ENCODE data around the gene CCSAP.

- no peak for TF ChIP-seq MAX (IDR thresholded peaks at IDR 0.05; ENCODE audit: low read depth)
- TF ChIP-seq CTCF (IDR thresholded peaks at IDR 0.05): no peak
- TF ChIP-seq RFX5 (IDR thresholded peaks at IDR 0.05; ENCODE audit: low read length): no peak
- TF ChIP-seq TAF1 (IDR thresholded peaks at IDR 0.05; ENCODE audit: borderline replicate concordance, low read depth, low read length): no peak
- no peak for TF ChIP-seq EP300 (IDR thresholded peaks at IDR 0.05; ENCODE audit: borderline replicate concordance in 1 of 2, low read depth in 1 of 2, low read length in 1 of 2)
- TF ChIP-seq YY1 (IDR thresholded peaks at IDR 0.05; ENCODE audit: low read depth): no peak
- no peak for TF ChIP-seq PBX3 (IDR thresholded peaks at IDR 0.05)
Measured at GRCh38 chr1:229303855-229304254, 39.0 kb downstream of the CCSAP start.
